SIG-M5 (cell line): ENCODE data around the gene TRPV5.

Experiments used
- DNase-seq: peaks from one replicate; lab custom pipeline; 2025; lab: John Stamatoyannopoulos, UW

The TRPV5 gene

GRCh38 chr7:142870566-142871259 is 62.8 kb downstream of the TRPV5 start:
- DNase-seq: no peak

- no peak for DNase-seq
Measured at GRCh38 chr7:142870147-142870559, 63.4 kb downstream of the TRPV5 start.

- DNase-seq: no peak
Measured at GRCh38 chr7:142869434-142869833, 64.1 kb downstream of the TRPV5 start.

- DNase-seq: no peak
Measured at GRCh38 chr7:142868986-142869415, 64.5 kb downstream of the TRPV5 start.

GRCh38 chr7:142868188-142868985 is 65.2 kb downstream of the TRPV5 start:
- no peak for DNase-seq

DNA sequence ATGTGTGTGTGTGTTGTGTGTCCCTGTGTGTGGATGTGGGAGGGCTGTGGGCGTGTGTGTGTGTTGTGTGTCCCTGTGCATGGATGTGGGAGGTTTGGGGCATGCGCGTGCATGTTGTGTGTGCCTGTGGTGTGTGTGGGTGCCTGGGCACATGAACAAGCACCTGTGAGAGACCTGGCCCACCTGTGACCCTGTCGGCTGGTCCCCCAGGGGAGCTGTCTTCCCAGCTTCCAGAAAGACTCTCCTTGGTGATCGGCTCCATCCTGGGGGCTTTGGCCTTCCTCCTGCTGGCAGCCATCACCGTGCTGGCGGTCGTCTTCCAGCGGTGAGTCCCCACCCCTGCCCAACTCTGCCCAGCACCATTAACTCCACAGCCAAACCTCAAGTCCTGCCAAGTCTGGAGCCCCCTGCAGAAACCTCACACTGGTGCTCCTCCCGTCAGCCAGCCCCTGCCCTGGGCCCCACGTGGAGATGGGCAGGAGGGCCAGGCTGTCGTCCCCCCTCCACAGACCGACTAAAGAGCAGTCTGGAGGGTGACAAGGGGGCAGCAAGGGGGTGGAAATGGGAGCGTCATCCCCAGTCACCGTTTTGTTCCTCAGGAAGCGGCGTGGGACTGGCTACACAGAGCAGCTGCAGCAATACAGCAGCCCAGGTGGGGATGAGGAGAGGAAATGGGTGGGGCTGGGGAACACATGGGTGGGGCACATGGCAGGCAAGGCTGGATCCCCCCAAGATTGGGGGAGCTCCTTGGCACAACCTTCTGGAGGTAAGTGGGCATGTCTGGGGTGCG is 66.0 kb downstream of the TRPV5 start:
- no peak for DNase-seq

- DNase-seq: no peak
Measured at GRCh38 chr7:142867097-142867378, 66.5 kb downstream of the TRPV5 start.

DNA sequence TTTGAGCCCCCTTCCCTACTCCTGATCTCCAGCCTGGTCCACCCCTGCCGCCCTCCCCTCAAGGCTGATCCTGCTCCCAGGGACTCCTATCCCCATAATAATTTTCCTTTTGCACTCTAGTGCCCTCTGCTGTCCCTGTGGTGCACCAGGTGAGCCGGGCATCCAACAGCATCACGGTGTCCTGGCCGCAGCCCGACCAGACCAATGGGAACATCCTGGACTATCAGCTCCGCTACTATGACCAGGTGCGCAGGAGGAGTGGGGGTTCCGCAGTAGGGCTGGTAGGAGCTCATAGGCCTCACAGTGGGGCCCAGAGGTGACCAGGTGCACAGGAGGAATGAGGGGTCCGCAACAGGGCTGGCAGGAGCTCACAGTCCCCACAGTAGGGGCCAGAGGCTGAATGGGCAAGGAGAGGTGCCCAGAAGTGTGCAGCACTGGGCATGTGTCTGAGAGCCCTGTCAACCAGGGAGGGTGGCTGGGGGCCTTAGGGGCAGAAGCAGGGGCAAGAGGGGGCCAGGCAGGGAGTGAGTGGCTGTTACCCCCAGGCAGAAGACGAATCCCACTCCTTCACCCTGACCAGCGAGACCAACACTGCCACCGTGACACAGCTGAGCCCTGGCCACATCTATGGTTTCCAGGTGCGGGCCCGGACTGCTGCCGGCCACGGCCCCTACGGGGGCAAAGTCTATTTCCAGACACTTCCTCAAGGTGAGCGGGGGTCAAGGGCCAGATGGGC is 67.0 kb downstream of the TRPV5 start:
- no peak for DNase-seq

DNA sequence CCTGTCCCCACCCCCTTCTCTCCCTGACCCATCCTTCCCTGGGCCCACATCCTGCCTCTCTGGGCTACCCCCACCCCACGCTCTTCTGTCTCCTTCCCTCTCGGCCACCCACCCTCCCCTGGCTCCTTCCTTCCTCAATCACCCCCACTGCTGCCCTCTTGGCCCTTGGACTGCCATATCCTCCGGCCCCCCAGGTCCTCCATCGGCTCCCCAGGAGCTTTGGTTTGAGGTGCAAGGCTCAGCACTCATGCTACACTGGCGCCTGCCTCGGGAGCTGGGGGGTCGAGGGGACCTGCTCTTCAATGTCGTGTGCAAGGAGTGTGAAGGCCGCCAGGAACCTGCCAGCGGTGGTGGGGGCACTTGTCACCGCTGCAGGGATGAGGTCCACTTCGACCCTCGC is 67.8 kb downstream of the TRPV5 start:
- no peak for DNase-seq

DNA sequence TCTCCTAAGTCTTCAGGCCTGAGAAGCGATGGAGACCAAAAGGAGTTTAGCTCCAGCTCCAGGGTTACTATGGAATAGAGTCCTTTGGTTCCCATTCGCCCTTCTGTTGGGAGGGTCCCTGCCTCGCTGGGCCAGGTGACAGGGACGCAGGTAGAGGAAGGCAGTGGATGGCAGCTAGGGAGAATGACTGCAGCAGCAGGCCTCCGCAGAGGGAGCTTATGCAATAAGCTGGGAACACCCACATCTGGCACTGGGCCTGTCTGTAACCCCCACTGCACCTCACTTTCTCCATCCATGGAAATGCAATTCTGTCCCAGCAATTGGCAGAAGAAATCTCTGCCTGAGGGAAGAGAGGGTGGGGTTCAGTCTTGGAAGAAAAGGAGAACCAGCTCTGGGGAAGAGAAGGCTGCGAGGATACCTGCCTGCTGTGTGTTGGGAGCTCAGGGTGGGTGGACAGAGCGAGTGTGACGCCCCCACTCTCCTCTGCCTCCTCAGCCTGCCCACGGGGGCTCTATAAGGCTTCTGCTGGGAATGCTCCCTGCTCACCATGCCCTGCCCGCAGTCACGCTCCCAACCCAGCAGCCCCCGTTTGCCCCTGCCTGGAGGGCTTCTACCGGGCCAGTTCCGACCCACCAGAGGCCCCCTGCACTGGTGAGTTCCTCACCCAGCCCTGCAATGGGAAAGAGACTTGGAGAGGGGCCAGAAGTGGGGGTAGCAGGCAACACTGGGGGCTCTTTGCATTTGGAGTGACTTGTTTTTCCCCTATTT is 68.4 kb downstream of the TRPV5 start:
- no peak for DNase-seq

DNA sequence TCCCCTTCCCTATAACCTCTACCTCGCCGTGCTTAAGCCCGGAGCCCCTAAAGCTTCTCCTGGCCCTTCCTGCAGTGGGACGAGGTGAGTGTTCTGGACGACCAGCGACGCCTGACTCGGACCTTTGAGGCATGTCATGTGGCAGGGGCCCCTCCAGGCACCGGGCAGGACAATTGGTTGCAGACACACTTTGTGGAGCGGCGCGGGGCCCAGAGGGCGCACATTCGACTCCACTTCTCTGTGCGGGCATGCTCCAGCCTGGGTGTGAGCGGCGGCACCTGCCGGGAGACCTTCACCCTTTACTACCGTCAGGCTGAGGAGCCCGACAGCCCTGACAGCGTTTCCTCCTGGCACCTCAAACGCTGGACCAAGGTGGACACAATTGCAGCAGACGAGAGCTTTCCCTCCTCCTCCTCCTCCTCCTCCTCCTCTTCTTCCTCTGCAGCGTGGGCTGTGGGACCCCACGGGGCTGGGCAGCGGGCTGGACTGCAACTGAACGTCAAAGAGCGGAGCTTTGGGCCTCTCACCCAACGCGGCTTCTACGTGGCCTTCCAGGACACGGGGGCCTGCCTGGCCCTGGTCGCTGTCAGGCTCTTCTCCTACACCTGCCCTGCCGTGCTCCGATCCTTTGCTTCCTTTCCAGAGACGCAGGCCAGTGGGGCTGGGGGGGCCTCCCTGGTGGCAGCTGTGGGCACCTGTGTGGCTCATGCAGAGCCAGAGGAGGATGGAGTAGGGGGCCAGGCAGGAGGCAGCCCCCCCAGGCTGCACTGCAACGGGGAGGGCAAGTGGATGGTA is 69.5 kb downstream of the TRPV5 start:
- DNase-seq: no peak

- no peak for DNase-seq
Measured at GRCh38 chr7:142862786-142863400, 70.7 kb downstream of the TRPV5 start.

- DNase-seq: no peak
Measured at GRCh38 chr7:142862351-142862750, 71.2 kb downstream of the TRPV5 start.

- no peak for DNase-seq
Measured at GRCh38 chr7:142860968-142861367, 72.6 kb downstream of the TRPV5 start.

DNA sequence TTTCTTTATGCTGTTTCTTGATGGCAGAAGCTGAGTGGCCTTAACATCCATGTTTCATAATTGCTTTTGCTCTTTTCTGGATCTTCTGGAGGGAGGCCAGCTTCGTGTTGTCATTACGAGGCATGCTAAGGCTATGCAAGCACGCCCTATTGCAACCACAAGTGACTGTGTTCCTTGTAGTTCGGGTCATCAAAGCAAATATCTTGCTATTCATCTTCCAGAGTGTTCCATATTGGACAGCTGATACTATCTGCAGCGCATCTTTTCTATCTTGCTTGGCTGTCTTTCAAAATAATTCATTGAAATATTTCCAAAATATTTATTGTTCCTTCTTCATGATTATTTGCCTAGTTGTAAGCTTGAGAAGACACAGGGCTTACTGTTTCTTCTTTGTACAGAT is 73.7 kb downstream of the TRPV5 start:
- DNase-seq: no peak

DNA sequence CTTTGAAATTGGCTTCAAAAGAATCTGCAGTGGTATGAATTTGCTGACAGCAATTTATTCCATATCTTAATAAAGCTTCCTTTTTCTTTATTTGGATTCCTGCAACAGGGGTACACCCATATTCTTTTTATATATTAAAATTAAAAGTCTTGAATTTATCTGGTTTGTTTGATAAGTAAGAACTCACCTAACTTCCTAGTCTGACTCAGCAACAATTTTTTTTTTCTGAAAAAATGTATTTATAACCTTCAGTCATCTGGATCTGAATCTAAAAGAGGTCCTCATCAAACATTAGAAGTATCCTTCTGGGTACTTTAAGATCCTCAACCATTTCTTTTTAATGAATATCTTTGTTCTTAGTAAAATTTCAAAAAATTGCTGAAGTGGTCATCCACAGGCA is 74.1 kb downstream of the TRPV5 start:
- DNase-seq: no peak
